CD8-positive, alpha-beta memory T cell (primary cell): Measurements from ENCODE around the gene ZNF761. TPM values are rescaled to one million over a fixed set of nuclear protein-coding genes. Genes with fewer than 3 reads are reported as not detected.
"Not testable (repeated sequence)": the region's sequence is repeated elsewhere in the genome, so short reads cannot be mapped to it uniquely, and the experiment has no call there.

Experiments
- CTCF ChIA-PET: fragments of 350-600 bp; sonication (Branson Sonifier 250); formaldehyde crosslinking; loops from one replicate; lab custom pipeline; 2021; ENCODE audit warnings: antibody characterized with exemption; lab: Charles Lee
- POLR2A ChIA-PET: fragments of 350-600 bp; sonication (Branson Sonifier 250); formaldehyde crosslinking; loops from one replicate; lab custom pipeline; 2021; ENCODE audit warnings: antibody characterized with exemption; lab: Charles Lee
- DNase-seq, 5 donors: peaks; one replicate each; pipeline versions ENCODE4 v3.0.0 to v3.0.0-alpha.2; 2020 to 2022; ENCODE audit warnings: mixed read lengths in 1 of 5
- H3K27ac ChIP-seq: one replicate; pipeline ENCODE4 v1.7.0; 2013; ENCODE audit warnings: low read depth, mild to moderate bottlenecking, low read length, moderate library complexity
- H3K27me3 ChIP-seq: 2 replicates; pipeline ENCODE4 v1.7.0; 2013; ENCODE audit warnings: low read length, mild to moderate bottlenecking; ENCODE audit not compliant: insufficient read depth, poor library complexity, severe bottlenecking
- H3K36me3 ChIP-seq: 2 replicates; pipeline ENCODE4 v1.7.0; 2013; ENCODE audit warnings: mild to moderate bottlenecking, low read length, moderate library complexity; ENCODE audit not compliant: insufficient read depth
- H3K4me1 ChIP-seq: 2 replicates; pipeline ENCODE4 v1.7.0; 2013; ENCODE audit warnings: mild to moderate bottlenecking, low read length, moderate library complexity; ENCODE audit not compliant: insufficient read depth
- H3K4me3 ChIP-seq: 2 replicates; pipeline ENCODE4 v1.7.0; 2013; ENCODE audit warnings: mild to moderate bottlenecking, low read length
- H3K9me3 ChIP-seq: 2 replicates; pipeline ENCODE4 v1.7.0; 2013; ENCODE audit warnings: mild to moderate bottlenecking, low read length
- H3K27ac Mint-ChIP-seq, 8 donors: one replicate each; pipeline ENCODE4 v1.8.0; 2020 to 2021; ENCODE audit warnings: mixed read lengths in 8 of 8, mild to moderate bottlenecking in 6 of 8, inconsistent platforms in 3 of 8, moderate library complexity in 3 of 8
- H3K27me3 Mint-ChIP-seq, 2 donors: one replicate each; pipeline ENCODE4 v1.8.0; 2020 to 2021; ENCODE audit warnings: mixed read lengths in 2 of 2, mild to moderate bottlenecking in 1 of 2, moderate library complexity in 1 of 2
- H3K36me3 Mint-ChIP-seq, 3 donors: one replicate each; pipeline ENCODE4 v1.8.0; 2020 to 2021; ENCODE audit warnings: mixed read lengths in 3 of 3, inconsistent platforms in 1 of 3, mild to moderate bottlenecking in 1 of 3
- H3K4me1 Mint-ChIP-seq, 3 donors: one replicate each; pipeline ENCODE4 v1.8.0; 2020 to 2021; ENCODE audit warnings: mixed read lengths in 3 of 3, inconsistent platforms in 1 of 3, mild to moderate bottlenecking in 1 of 3
- H3K4me3 Mint-ChIP-seq, 7 donors: one replicate each; pipeline ENCODE4 v1.8.0; 2020 to 2021; ENCODE audit warnings: mixed read lengths in 7 of 7, mild to moderate bottlenecking in 6 of 7, moderate library complexity in 4 of 7, inconsistent platforms in 2 of 7
- H3K9me3 Mint-ChIP-seq, 5 donors: one replicate each; pipeline ENCODE4 v1.8.0; 2020 to 2022; ENCODE audit warnings: mixed read lengths in 5 of 5, mild to moderate bottlenecking in 3 of 5, moderate library complexity in 2 of 5, inconsistent platforms in 1 of 5
- polyA plus RNA-seq: library from polyadenylated mRNA; unstranded; fragments of 300-500 nt; fragmentation: Illumina TruSeq; gene quantifications from one replicate; pipeline ENCODE4 v1.2.3, GENCODE V29; 2021
- total RNA-seq, 2 experiments: library from RNA; stranded (reverse); gene quantifications; one replicate each; pipeline ENCODE4 v1.2.3, GENCODE V29; 2021

Gene ZNF761
- total and polyA plus RNA-seq, 3 experiments from 2014 or later: 8.9 to 10.6 (median 10.6) TPM

GRCh38 chr19:53395840-53396524, 35.8 kb upstream of the ZNF761 start:
- CTCF ChIA-PET: interaction anchor here (1.3 to 1.4 kb wide), 2 partner anchors 34 to 200 kb away, joined by 3 to 4 read pairs; no protein-coding TSS in a partner anchor
- not testable (repeated sequence) for DNase-seq, H3K27me3 Mint-ChIP-seq, H3K27me3 ChIP-seq, H3K9me3 ChIP-seq
- peaks cover 0 to 15% (median 10%) of the 10 kb centered on the region in 5 donors for H3K9me3 Mint-ChIP-seq
- peaks cover 16 to 38% (median 29%) of the 10 kb centered on the region in 3 donors for H3K36me3 Mint-ChIP-seq
- peak overlapping the region; percentile 78 for H3K27ac ChIP-seq
- peaks cover 11% of the 10 kb centered on the region for H3K4me1 ChIP-seq
- H3K4me1 Mint-ChIP-seq: peaks cover 34 to 43% (median 34%) of the 10 kb centered on the region in 3 donors
- H3K4me3 Mint-ChIP-seq: peak overlapping the region; percentile 95 to 100 (median 98)
- peak overlapping the region; percentile 94 for H3K4me3 ChIP-seq
- POLR2A ChIA-PET: interaction anchor here (0.8 kb wide), 1 partner anchor 159 kb away, joined by 4 read pairs; no protein-coding TSS in a partner anchor
- peaks cover 11% of the 10 kb centered on the region for H3K36me3 ChIP-seq
- peak overlapping the region; percentile 90 to 95 (median 92) for H3K27ac Mint-ChIP-seq

- Histone ChIP-seq H3K27ac (no peak overlapping the region), H3K36me3 (peaks cover 13% of the 10 kb centered on the region), H3K4me3 (no peak overlapping the region), H3K9me3 (no peaks in the 10 kb centered on the region), H3K27me3 (no peaks in the 10 kb centered on the region), H3K4me1 (peaks cover 11% of the 10 kb centered on the region)
- DNase-seq: no peak
- Mint-ChIP-seq H3K27ac (peak overlapping the region in 2 of 8 donors; percentile 15 to 91), H3K9me3 (peaks cover 0 to 15% (median 10%) of the 10 kb centered on the region in 5 donors), H3K4me1 (peaks cover 34 to 43% (median 34%) of the 10 kb centered on the region in 3 donors), H3K4me3 (peak overlapping the region; percentile 95 to 100 (median 98)), H3K27me3 (no peaks in the 10 kb centered on the region), H3K36me3 (peaks cover 19 to 42% (median 31%) of the 10 kb centered on the region in 3 donors)
- ChIA-PET CTCF (interaction anchor here (1.3 kb wide), 1 partner anchor 201 kb away, joined by 3 read pairs; no protein-coding TSS in a partner anchor), POLR2A (interaction anchor here (0.6 to 0.8 kb wide), 2 partner anchors 124 to 158 kb away, joined by 3 to 4 read pairs; no protein-coding TSS in a partner anchor)
These were observed 35.3 kb upstream of the ZNF761 start for GRCh38 chr19:53396525-53396868.

GRCh38 chr19:53397918-53398317, 33.9 kb upstream of the ZNF761 start:
- Mint-ChIP-seq H3K9me3 (peaks cover 0 to 24% (median 20%) of the 10 kb centered on the region in 5 donors), H3K4me1 (peaks cover 34 to 43% (median 34%) of the 10 kb centered on the region in 3 donors), H3K4me3 (peak overlapping the region in 2 of 7 donors; percentile 63 to 81), H3K36me3 (peaks cover 28 to 56% (median 45%) of the 10 kb centered on the region in 3 donors)
- DNase-seq, POLR2A ChIA-PET, H3K27me3 Mint-ChIP-seq, H3K27ac ChIP-seq, H3K27ac Mint-ChIP-seq, H3K9me3 ChIP-seq, H3K4me3 ChIP-seq, H3K27me3 ChIP-seq, CTCF ChIA-PET: not testable (repeated sequence)
- Histone ChIP-seq H3K4me1 (peaks cover 11% of the 10 kb centered on the region), H3K36me3 (peaks cover 21% of the 10 kb centered on the region)

- ChIA-PET CTCF (no interaction called here), POLR2A (no interaction called here)
- Mint-ChIP-seq H3K4me1 (no peaks in the 10 kb centered on the region), H3K9me3 (peaks cover 49 to 97% (median 87%) of the 10 kb centered on the region in 5 donors), H3K27me3 (no peaks in the 10 kb centered on the region), H3K27ac (no peak overlapping the region), H3K36me3 (peaks cover 23 to 71% (median 70%) of the 10 kb centered on the region in 3 donors), H3K4me3 (no peak overlapping the region)
- Histone ChIP-seq H3K27me3 (no peaks in the 10 kb centered on the region), H3K9me3 (peaks cover 65% of the 10 kb centered on the region), H3K4me3 (peak overlapping the region; percentile 6), H3K36me3 (peaks cover 25% of the 10 kb centered on the region), H3K4me1 (no peaks in the 10 kb centered on the region), H3K27ac (no peak overlapping the region)
- DNase-seq: no peak
These were observed 22.1 kb upstream of the ZNF761 start for GRCh38 chr19:53409505-53410204.

- H3K27ac ChIP-seq, DNase-seq, H3K4me3 ChIP-seq, H3K4me1 ChIP-seq, H3K27ac Mint-ChIP-seq, CTCF ChIA-PET, H3K4me3 Mint-ChIP-seq, H3K27me3 Mint-ChIP-seq, POLR2A ChIA-PET, H3K9me3 ChIP-seq, H3K4me1 Mint-ChIP-seq, H3K27me3 ChIP-seq, H3K36me3 ChIP-seq: not testable (repeated sequence)
- Mint-ChIP-seq H3K9me3 (peaks cover 13 to 45% (median 24%) of the 10 kb centered on the region in 5 donors), H3K36me3 (peaks cover 4 to 18% (median 5%) of the 10 kb centered on the region in 3 donors)
These were observed 11.1 kb upstream of the ZNF761 start for GRCh38 chr19:53420520-53421315.

- POLR2A ChIA-PET: no interaction called here
These were observed 9.2 kb upstream of the ZNF761 start for GRCh38 chr19:53422551-53422950.

GRCh38 chr19:53423074-53423473, 8.7 kb upstream of the ZNF761 start:
- H3K4me1 ChIP-seq, H3K4me3 Mint-ChIP-seq, H3K27ac ChIP-seq, H3K4me1 Mint-ChIP-seq, POLR2A ChIA-PET, H3K9me3 ChIP-seq, H3K27me3 Mint-ChIP-seq, H3K36me3 Mint-ChIP-seq, DNase-seq, CTCF ChIA-PET, H3K4me3 ChIP-seq, H3K36me3 ChIP-seq, H3K27me3 ChIP-seq, H3K27ac Mint-ChIP-seq: not testable (repeated sequence)
- peaks cover 2 to 25% (median 11%) of the 10 kb centered on the region in 5 donors for H3K9me3 Mint-ChIP-seq

More at GRCh38 chr19:53422551-53422950, 9.2 kb upstream of the ZNF761 start:
- Histone ChIP-seq H3K27ac (no peak overlapping the region), H3K27me3 (no peaks in the 10 kb centered on the region), H3K4me3 (no peak overlapping the region), H3K36me3 (no peaks in the 10 kb centered on the region), H3K4me1 (no peaks in the 10 kb centered on the region), H3K9me3 (no peaks in the 10 kb centered on the region)
- CTCF ChIA-PET: no interaction called here
- Mint-ChIP-seq H3K9me3 (peaks cover 3 to 29% (median 15%) of the 10 kb centered on the region in 5 donors), H3K27me3 (no peaks in the 10 kb centered on the region), H3K36me3 (peaks cover 0 to 11% (median 0%) of the 10 kb centered on the region in 3 donors), H3K27ac (no peak overlapping the region), H3K4me3 (no peak overlapping the region), H3K4me1 (peaks cover 0 to 3% (median 0%) of the 10 kb centered on the region in 3 donors)
- DNase-seq: no peak
